ENCODE results near the gene SLC46A3.
"Not testable (repeated sequence)": the region's sequence is repeated elsewhere in the genome, so short reads cannot be mapped to it uniquely, and the experiment has no call there.

SLC46A3 gene

DNA sequence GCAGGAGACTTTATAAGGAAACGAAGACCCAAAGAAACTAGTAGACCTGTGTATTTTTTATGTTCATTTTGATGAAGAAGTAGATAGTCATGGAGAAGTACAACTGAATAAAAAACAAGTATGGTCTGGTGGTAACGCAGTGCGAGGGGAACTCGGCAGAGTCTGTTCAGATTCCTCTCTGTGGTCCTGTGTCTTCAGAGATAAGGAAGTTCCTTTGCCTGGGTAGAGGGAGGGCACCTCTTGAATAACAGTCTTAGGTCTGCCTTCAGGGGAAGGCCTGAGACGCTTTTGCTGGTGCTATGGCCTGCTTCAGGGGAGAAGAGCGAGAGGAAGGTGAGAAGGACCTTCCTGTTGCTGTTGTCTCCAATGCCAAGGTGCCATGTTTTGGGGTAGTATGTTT, 25.9 kb upstream of the SLC46A3 start:
- Histone ChIP-seq H3K27ac (ENCODE audit: low read depth, low read length) (no peak overlapping the region), H3K4me1 (ENCODE audit: control insufficient read depth, insufficient read depth, low read length) (no peaks in the 10 kb centered on the region)

DNA sequence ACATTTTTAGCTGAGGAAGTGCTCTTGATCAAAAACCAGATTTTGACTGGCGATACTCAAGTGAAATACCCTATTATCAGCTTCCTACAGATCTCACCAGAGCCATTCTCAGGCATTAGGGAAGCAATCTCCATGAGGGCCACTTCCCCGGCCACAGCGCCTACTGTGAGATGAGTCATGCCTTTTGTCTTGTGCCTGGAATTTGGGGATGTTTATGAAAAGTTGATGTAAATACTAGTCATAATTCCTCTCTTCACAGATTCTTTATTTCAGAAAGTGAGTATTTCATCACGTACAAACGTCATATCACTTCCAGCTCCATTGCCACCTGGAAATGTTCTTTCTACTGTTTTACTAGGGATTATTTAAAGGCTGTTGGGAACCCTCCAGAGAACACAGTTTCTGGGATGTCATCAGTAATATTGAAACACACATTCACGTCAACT, 25.3 kb upstream of the SLC46A3 start:
- H3K4me3 ChIP-seq (ENCODE audit: low read length), result no peak overlapping the region
- no peaks in the 10 kb centered on the region for H3K36me3 ChIP-seq (ENCODE audit: control insufficient read depth, insufficient read depth, low read length)
- H3K9ac ChIP-seq (ENCODE audit: low read length), result no peak overlapping the region
- no peaks in the 10 kb centered on the region for H3K4me1 ChIP-seq (ENCODE audit: control insufficient read depth, insufficient read depth, low read length)
- H3K27me3 ChIP-seq (ENCODE audit: control insufficient read depth, insufficient read depth, low read length), result no peaks in the 10 kb centered on the region
- no peak overlapping the region for H3K27ac ChIP-seq (ENCODE audit: low read depth, low read length)

More for the DNA sequence above, 25.9 kb upstream of the SLC46A3 start:
- Histone ChIP-seq H3K27me3 (ENCODE audit: control insufficient read depth, insufficient read depth, low read length) (no peaks in the 10 kb centered on the region), H3K36me3 (ENCODE audit: control insufficient read depth, insufficient read depth, low read length) (no peaks in the 10 kb centered on the region), H3K9ac (ENCODE audit: low read length) (no peak overlapping the region), H3K4me3 (ENCODE audit: low read length) (no peak overlapping the region)

DNA sequence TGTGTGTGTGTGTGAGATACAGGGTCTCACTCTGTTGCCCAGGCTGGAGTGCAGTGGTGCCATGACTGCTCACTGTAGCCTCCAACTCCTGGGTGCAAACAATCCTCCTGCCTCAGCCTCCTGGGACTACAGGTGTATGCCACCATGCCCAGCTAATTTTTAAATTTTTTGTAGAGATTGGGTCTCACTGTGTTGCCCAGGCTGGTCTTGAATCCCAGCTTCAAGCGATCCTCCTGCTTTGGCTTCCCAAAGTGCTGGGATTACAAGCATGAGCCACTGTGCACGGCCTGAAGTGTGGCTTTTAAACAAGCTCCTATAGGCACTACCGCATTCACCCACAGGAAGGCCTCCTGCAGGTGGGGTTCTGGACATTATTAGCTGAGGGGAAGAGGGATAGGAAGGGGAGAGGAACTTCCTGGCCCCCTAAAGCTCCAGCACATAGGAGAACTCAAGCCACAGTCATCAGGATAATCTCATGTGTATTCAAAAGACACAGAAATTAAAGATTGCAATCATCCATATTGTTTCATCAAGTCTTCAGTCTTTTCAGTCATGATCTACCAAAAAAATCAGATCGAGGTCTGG, 24.8 kb upstream of the SLC46A3 start:
- no peak overlapping the region for H3K9ac ChIP-seq (ENCODE audit: low read length)
- H3K27ac ChIP-seq (ENCODE audit: low read depth, low read length), result no peak overlapping the region
- H3K36me3 ChIP-seq (ENCODE audit: control insufficient read depth, insufficient read depth, low read length), result no peaks in the 10 kb centered on the region
- no peak overlapping the region for H3K4me3 ChIP-seq (ENCODE audit: low read length)
- no peaks in the 10 kb centered on the region for H3K4me1 ChIP-seq (ENCODE audit: control insufficient read depth, insufficient read depth, low read length)
- no peaks in the 10 kb centered on the region for H3K27me3 ChIP-seq (ENCODE audit: control insufficient read depth, insufficient read depth, low read length)

DNA sequence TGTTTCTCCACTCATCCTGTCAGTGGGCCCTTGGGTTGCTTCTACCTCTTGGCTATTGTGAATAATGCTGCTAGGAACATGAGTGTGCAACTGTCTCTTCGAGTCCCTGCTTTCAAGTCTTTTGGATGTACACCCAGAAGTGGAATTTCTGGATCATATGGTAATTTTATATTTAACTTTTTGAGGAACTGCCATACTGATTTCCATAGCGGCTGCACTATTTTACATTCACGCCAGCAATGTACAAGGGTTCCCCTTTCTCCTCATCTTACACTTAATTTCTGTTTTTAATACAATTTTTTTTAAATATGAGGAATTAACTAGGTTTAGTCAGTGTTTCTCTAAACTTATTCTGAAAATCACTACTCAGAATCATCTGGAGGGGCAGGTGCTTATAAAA, 24.2 kb upstream of the SLC46A3 start:
- no peak overlapping the region for H3K9ac ChIP-seq (ENCODE audit: low read length)
- no peaks in the 10 kb centered on the region for H3K36me3 ChIP-seq (ENCODE audit: control insufficient read depth, insufficient read depth, low read length)
- no peaks in the 10 kb centered on the region for H3K27me3 ChIP-seq (ENCODE audit: control insufficient read depth, insufficient read depth, low read length)
- H3K27ac ChIP-seq (ENCODE audit: low read depth, low read length), result no peak overlapping the region
- no peaks in the 10 kb centered on the region for H3K4me1 ChIP-seq (ENCODE audit: control insufficient read depth, insufficient read depth, low read length)
- H3K4me3 ChIP-seq (ENCODE audit: low read length), result no peak overlapping the region

DNA sequence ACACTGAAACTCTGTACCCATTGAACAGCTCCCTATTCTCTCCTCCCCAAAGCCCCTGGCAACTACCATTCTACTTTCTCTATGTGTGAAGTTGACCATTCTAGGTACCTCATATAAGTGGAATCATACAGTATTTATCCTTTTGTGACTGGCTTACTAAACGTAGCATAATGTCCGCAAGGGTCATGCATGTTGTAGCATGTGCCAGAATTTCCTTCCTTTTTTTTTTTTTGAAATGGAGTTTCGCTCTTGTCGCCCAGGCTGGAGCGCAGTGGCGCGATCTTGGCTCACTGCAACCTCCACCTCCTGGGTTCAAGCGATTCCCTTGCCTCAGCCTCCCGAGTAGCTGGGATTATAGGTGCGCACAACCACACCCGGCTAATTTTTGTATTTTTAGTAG, 23.7 kb upstream of the SLC46A3 start:
- not testable (repeated sequence) for H3K4me3 ChIP-seq (ENCODE audit: low read length); H3K27me3 ChIP-seq (ENCODE audit: control insufficient read depth, insufficient read depth, low read length); H3K36me3 ChIP-seq (ENCODE audit: control insufficient read depth, insufficient read depth, low read length); H3K9ac ChIP-seq (ENCODE audit: low read length); H3K4me1 ChIP-seq (ENCODE audit: control insufficient read depth, insufficient read depth, low read length); H3K27ac ChIP-seq (ENCODE audit: low read depth, low read length)

DNA sequence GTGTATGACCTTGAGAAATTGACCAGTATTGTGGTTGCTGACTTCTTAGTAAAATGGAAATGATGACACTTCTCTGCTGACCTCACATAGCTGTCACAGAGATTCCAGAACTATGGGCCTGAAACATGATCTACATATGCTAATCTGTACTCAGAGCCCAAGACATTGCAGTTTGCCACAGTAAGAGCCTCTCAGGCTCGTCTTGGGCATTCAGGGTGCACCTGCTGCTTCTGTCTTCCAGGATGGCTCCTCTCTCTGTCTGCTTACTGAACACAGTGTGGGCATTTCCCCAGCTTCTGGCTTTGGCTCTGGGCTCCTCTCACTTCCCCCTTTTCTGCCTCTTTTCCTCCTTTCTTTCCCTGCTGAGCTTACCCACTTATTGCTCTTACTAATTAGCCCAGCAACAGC, 22.3 kb upstream of the SLC46A3 start:
- no peaks in the 10 kb centered on the region for H3K27me3 ChIP-seq (ENCODE audit: control insufficient read depth, insufficient read depth, low read length)
- no peaks in the 10 kb centered on the region for H3K36me3 ChIP-seq (ENCODE audit: control insufficient read depth, insufficient read depth, low read length)
- no peak overlapping the region for H3K27ac ChIP-seq (ENCODE audit: low read depth, low read length)
- no peak overlapping the region for H3K4me3 ChIP-seq (ENCODE audit: low read length)
- H3K4me1 ChIP-seq (ENCODE audit: control insufficient read depth, insufficient read depth, low read length), result no peaks in the 10 kb centered on the region
- no peak overlapping the region for H3K9ac ChIP-seq (ENCODE audit: low read length)

DNA sequence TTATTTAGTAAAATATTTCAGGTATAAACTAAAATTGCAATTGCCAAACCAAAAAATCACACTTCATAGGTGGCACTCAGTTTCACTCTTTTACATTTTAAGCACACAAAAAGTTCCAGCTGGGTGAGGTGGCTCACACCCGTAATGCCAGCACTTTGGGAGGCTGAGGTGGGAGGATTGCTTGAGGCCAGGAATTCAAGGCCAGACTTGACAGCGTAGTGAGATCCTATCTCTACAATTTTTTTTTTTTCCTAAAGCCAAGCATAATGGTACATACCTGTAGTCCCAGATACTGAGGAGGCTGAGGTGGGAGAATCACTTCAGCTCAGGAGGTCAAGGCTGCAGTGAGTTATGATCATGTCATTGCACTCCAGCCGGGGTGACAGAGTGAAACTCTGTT, 20.6 kb upstream of the SLC46A3 start:
- no peaks in the 10 kb centered on the region for H3K4me1 ChIP-seq (ENCODE audit: control insufficient read depth, insufficient read depth, low read length)
- H3K9ac ChIP-seq (ENCODE audit: low read length), result no peak overlapping the region
- no peaks in the 10 kb centered on the region for H3K27me3 ChIP-seq (ENCODE audit: control insufficient read depth, insufficient read depth, low read length)
- no peak overlapping the region for H3K27ac ChIP-seq (ENCODE audit: low read depth, low read length)
- no peaks in the 10 kb centered on the region for H3K36me3 ChIP-seq (ENCODE audit: control insufficient read depth, insufficient read depth, low read length)
- H3K4me3 ChIP-seq (ENCODE audit: low read length), result no peak overlapping the region

DNA sequence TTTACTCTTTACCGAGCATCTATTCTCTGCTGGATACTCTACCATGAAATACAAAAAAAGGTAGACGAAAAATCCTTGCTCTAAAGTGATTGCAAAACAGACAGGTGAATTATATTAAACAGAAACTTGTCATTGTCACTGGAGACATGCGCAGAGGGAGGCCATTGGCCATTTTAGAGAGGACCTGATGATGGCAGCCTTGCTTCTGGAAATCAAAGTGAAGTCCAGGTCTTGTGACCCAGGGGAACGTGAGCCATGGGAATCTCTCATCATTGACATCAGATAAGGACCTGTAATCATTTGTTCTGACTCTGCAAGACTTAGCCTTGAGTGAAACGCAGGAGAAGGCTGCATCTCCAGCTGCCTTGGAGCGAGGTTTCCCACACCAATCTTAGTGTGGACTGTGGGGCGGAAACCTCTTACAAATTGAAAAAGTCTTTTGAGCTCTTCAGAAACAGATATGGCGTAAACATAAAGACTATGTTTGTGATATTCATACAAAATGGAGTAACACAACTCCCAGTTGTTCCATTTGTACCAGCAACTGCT, 16.8 kb upstream of the SLC46A3 start:
- no peak overlapping the region for H3K4me3 ChIP-seq (ENCODE audit: low read length)
- H3K27me3 ChIP-seq (ENCODE audit: control insufficient read depth, insufficient read depth, low read length), result no peaks in the 10 kb centered on the region
- no peaks in the 10 kb centered on the region for H3K4me1 ChIP-seq (ENCODE audit: control insufficient read depth, insufficient read depth, low read length)
- H3K36me3 ChIP-seq (ENCODE audit: control insufficient read depth, insufficient read depth, low read length), result no peaks in the 10 kb centered on the region
- no peak overlapping the region for H3K27ac ChIP-seq (ENCODE audit: low read depth, low read length)
- no peak overlapping the region for H3K9ac ChIP-seq (ENCODE audit: low read length)

DNA sequence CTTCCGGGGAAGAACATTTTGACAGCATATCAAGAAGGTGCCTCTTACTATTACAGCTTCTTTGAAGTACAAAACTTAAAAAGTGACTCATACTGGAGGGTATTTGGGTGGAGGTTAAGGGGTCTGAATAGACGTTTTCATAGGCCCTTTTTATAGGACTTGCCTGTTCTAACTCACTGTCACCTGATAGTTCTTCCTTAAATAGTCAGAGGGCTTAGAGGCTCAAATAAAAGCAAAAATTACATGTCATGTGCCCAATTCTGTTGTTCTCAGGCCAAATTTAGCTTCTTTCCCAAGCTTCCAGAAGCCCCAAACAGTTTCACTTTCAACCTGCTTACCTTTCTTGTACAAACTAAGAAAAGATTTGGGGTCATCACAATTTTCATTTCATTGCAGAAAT, 16.1 kb upstream of the SLC46A3 start:
- Histone ChIP-seq H3K4me3 (ENCODE audit: low read length) (no peak overlapping the region), H3K36me3 (ENCODE audit: control insufficient read depth, insufficient read depth, low read length) (no peaks in the 10 kb centered on the region), H3K27ac (ENCODE audit: low read depth, low read length) (no peak overlapping the region), H3K9ac (ENCODE audit: low read length) (no peak overlapping the region), H3K4me1 (ENCODE audit: control insufficient read depth, insufficient read depth, low read length) (no peaks in the 10 kb centered on the region), H3K27me3 (ENCODE audit: control insufficient read depth, insufficient read depth, low read length) (no peaks in the 10 kb centered on the region)

DNA sequence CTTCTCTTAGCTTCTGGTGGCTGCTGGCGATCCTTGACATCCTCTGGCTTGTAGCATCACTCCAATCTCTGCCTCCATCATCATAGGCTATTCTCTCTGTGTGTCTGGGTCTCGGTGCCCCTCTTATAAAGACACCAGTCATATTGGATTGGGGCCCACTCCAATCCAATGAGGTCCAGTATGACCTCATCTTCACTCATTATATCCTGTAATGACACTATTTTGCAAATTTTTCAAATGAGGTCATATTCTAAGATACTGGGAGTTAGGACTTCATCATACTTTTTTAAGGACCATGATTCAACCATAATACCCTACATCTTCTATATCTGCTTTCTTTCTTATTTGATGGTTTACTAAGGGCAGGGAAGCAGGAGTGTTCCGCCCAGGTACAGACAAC, 12.0 kb upstream of the SLC46A3 start:
- H3K4me3 ChIP-seq (ENCODE audit: low read length), result no peak overlapping the region
- no peaks in the 10 kb centered on the region for H3K36me3 ChIP-seq (ENCODE audit: control insufficient read depth, insufficient read depth, low read length)
- no peaks in the 10 kb centered on the region for H3K4me1 ChIP-seq (ENCODE audit: control insufficient read depth, insufficient read depth, low read length)
- H3K27me3 ChIP-seq (ENCODE audit: control insufficient read depth, insufficient read depth, low read length), result no peaks in the 10 kb centered on the region
- H3K9ac ChIP-seq (ENCODE audit: low read length), result no peak overlapping the region
- no peak overlapping the region for H3K27ac ChIP-seq (ENCODE audit: low read depth, low read length)

DNA sequence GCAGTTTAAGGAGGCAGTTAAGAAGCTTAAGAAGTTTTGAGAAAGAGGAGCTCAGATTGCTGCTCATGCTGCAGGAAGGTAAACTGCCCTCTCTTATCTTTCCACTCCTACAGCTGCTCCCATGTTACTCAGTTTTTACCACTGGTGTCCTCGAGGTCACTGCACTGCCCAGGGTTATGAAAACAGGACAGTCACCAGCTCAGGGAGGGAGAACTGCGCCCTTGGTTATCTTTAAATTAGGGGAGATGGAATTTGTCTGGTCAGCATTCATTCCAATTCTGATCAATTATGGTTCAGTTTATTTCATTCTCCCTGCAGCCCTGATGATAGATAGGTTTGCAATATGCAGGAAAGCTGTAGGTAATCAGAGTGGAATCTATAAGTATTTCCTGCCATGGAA, 10.8 kb upstream of the SLC46A3 start:
- Histone ChIP-seq H3K27me3 (ENCODE audit: control insufficient read depth, insufficient read depth, low read length) (no peaks in the 10 kb centered on the region), H3K9ac (ENCODE audit: low read length) (no peak overlapping the region), H3K4me3 (ENCODE audit: low read length) (no peak overlapping the region), H3K36me3 (ENCODE audit: control insufficient read depth, insufficient read depth, low read length) (no peaks in the 10 kb centered on the region), H3K27ac (ENCODE audit: low read depth, low read length) (no peak overlapping the region), H3K4me1 (ENCODE audit: control insufficient read depth, insufficient read depth, low read length) (no peaks in the 10 kb centered on the region)

DNA sequence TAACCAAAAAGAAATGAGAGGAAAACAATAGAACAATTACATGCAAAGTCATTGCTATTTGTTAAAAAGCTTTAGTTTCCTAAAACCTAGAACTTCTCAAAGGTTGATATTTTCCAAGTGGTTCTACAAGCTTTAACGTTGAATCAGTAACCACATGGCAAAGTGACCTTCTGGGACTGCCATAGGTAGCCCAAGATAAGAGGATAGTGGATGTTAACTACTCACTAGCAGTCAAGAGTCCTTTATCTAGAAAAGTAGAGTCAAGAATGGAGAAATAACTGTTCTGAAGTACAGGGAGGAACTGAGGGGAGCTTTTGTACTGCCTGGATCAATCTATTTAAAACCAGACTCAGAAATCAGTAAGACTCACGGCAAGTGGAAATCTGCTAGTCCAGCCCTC, 9.9 kb upstream of the SLC46A3 start:
- Histone ChIP-seq H3K27ac (ENCODE audit: low read depth, low read length) (no peak overlapping the region), H3K9ac (ENCODE audit: low read length) (no peak overlapping the region), H3K4me3 (ENCODE audit: low read length) (no peak overlapping the region), H3K27me3 (ENCODE audit: control insufficient read depth, insufficient read depth, low read length) (no peaks in the 10 kb centered on the region), H3K36me3 (ENCODE audit: control insufficient read depth, insufficient read depth, low read length) (no peaks in the 10 kb centered on the region), H3K4me1 (ENCODE audit: control insufficient read depth, insufficient read depth, low read length) (no peaks in the 10 kb centered on the region)

DNA sequence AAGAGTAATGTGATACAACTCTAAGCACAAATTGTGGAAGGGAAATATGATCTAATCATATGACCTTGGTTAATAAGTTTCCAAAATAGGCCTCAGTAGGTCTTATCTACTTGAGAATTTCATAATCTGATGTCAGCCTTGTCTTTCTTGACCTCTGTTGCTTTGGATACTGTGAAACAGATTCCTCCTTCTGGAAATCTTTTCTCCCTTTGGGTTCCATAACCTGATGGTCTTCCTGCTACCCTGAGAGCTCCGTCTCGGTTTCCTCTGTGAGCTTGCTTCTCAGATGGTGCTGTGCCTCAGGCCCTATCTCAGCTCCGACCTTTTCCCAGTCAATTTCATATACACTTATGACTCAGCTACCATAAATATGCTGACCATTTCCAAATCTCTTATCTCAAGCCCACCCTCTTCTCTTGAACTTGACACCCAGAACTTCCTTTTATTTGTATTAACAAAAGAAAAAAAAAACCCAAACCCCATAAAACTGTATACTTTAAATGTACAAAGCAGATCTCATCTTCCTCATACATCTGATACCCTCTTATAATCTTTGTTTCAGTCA, 6.4 kb upstream of the SLC46A3 start:
- H3K9ac ChIP-seq (ENCODE audit: low read length), result no peak overlapping the region
- no peak overlapping the region for H3K4me3 ChIP-seq (ENCODE audit: low read length)
- H3K27ac ChIP-seq (ENCODE audit: low read depth, low read length), result no peak overlapping the region
- H3K36me3 ChIP-seq (ENCODE audit: control insufficient read depth, insufficient read depth, low read length), result no peaks in the 10 kb centered on the region
- H3K27me3 ChIP-seq (ENCODE audit: control insufficient read depth, insufficient read depth, low read length), result no peaks in the 10 kb centered on the region
- no peaks in the 10 kb centered on the region for H3K4me1 ChIP-seq (ENCODE audit: control insufficient read depth, insufficient read depth, low read length)

Measured in rectal smooth muscle tissue (tissue), 1 donor.